Activated naive CD8-positive, alpha-beta T cell treated with anti-CD3 and anti-CD28 coated beads, Interleukin-2, amount 10 ng/mL, durations not matched to agents 7 days and 5 days (primary cell): ENCODE measurements around the gene BCL2L12. TPM values are rescaled to one million over a fixed set of nuclear protein-coding genes. Genes with fewer than 3 reads are reported as not detected.
"Not testable (repeated sequence)": the region's sequence is repeated elsewhere in the genome, so short reads cannot be mapped to it uniquely, and the experiment has no call there.

Source experiments
- ATAC-seq: fragments of 150-1000 bp; cut with Tn5 transposase; one replicate; pipeline ENCODE4 v1.10.0; 2021; ENCODE audit warnings: low read depth, moderate library complexity
- POLR2A ChIA-PET: fragments of 350-600 bp; sonication (Branson Sonifier 250); formaldehyde crosslinking; loops from one replicate; lab custom pipeline; 2021; ENCODE audit warnings: antibody characterized with exemption; lab: Charles Lee
- DNase-seq: peaks from one replicate; pipeline ENCODE4 v3.0.0; 2021
- H3K27ac Mint-ChIP-seq: one replicate; pipeline ENCODE4 v1.8.0; 2022; ENCODE audit warnings: mild to moderate bottlenecking, mixed read lengths
- H3K27me3 Mint-ChIP-seq: one replicate; pipeline ENCODE4 v1.8.0; 2022; ENCODE audit warnings: mild to moderate bottlenecking, moderate library complexity, mixed read lengths
- H3K36me3 Mint-ChIP-seq: one replicate; pipeline ENCODE4 v1.8.0; 2021; ENCODE audit warnings: mild to moderate bottlenecking, mixed read lengths
- H3K4me1 Mint-ChIP-seq: one replicate; pipeline ENCODE4 v1.8.0; 2021; ENCODE audit warnings: mixed read lengths
- H3K4me3 Mint-ChIP-seq: one replicate; pipeline ENCODE4 v1.8.0; 2022; ENCODE audit warnings: mild to moderate bottlenecking, moderate library complexity, mixed read lengths
- H3K9me3 Mint-ChIP-seq: one replicate; pipeline ENCODE4 v1.8.0; 2021; ENCODE audit warnings: mixed read lengths
- total RNA-seq, 2 experiments: library from RNA; stranded (reverse); gene quantifications; one replicate each; pipeline ENCODE4 v1.2.3, GENCODE V29; 2021

BCL2L12 gene
- total RNA-seq, 2 experiments from 2014 or later, result 63.4 to 71.3 TPM

- no peaks in the 10 kb centered on the region for H3K4me1 Mint-ChIP-seq
- no peaks in the 10 kb centered on the region for H3K36me3 Mint-ChIP-seq
- POLR2A ChIA-PET, result no interaction called here
- H3K9me3 Mint-ChIP-seq, result no peaks in the 10 kb centered on the region
- no peak overlapping the region for H3K27ac Mint-ChIP-seq
- ATAC-seq, result no peak
- DNase-seq, result no peak
- peaks cover 4% of the 10 kb centered on the region for H3K27me3 Mint-ChIP-seq
- H3K4me3 Mint-ChIP-seq, result no peak overlapping the region
Observed at GRCh38 chr19:49696865-49697264, 31.1 kb downstream of the BCL2L12 start.

- DNase-seq (no peak), ATAC-seq (no peak)
- Mint-ChIP-seq H3K4me3 (no peak overlapping the region), H3K36me3 (no peaks in the 10 kb centered on the region), H3K27ac (no peak overlapping the region), H3K27me3 (peaks cover 4% of the 10 kb centered on the region), H3K4me1 (no peaks in the 10 kb centered on the region), H3K9me3 (no peaks in the 10 kb centered on the region)
- POLR2A ChIA-PET, result interaction anchor here (0.6 kb wide), 1 partner anchor 298 kb away, joined by 3 read pairs; no protein-coding TSS in a partner anchor
Observed at GRCh38 chr19:49699364-49699763, 33.6 kb downstream of the BCL2L12 start.

- Mint-ChIP-seq H3K9me3 (no peaks in the 10 kb centered on the region), H3K27ac (no peak overlapping the region), H3K27me3 (peaks cover 4% of the 10 kb centered on the region), H3K4me3 (no peak overlapping the region), H3K4me1 (no peaks in the 10 kb centered on the region), H3K36me3 (no peaks in the 10 kb centered on the region)
- DNase-seq (no peak), ATAC-seq (peak; percentile 32)
- POLR2A ChIA-PET, result no interaction called here
Observed at GRCh38 chr19:49700563-49700962, 34.8 kb downstream of the BCL2L12 start.

- Mint-ChIP-seq H3K27ac (no peak overlapping the region), H3K9me3 (no peaks in the 10 kb centered on the region), H3K27me3 (peaks cover 4% of the 10 kb centered on the region), H3K4me1 (no peaks in the 10 kb centered on the region), H3K36me3 (no peaks in the 10 kb centered on the region), H3K4me3 (no peak overlapping the region)
- POLR2A ChIA-PET, result no interaction called here
- DNase-seq, result no peak
- peak; percentile 30 for ATAC-seq
Observed at GRCh38 chr19:49701271-49701786, 35.6 kb downstream of the BCL2L12 start.

- Mint-ChIP-seq H3K36me3 (no peaks in the 10 kb centered on the region), H3K27ac (no peak overlapping the region), H3K27me3 (peaks cover 4% of the 10 kb centered on the region), H3K4me1 (no peaks in the 10 kb centered on the region), H3K4me3 (no peak overlapping the region), H3K9me3 (no peaks in the 10 kb centered on the region)
- DNase-seq (no peak), ATAC-seq (no peak)
- POLR2A ChIA-PET, result interaction anchor here (0.5 kb wide), 1 partner anchor 17 kb away, joined by 4 read pairs; no protein-coding TSS in a partner anchor
Observed at GRCh38 chr19:49704888-49705642, 39.3 kb downstream of the BCL2L12 start.

GRCh38 chr19:49705919-49706318 lies 40.2 kb downstream of the BCL2L12 start:
- ATAC-seq, result no peak
- Mint-ChIP-seq H3K27me3 (peaks cover 7% of the 10 kb centered on the region), H3K36me3 (no peaks in the 10 kb centered on the region), H3K4me3 (no peak overlapping the region), H3K4me1 (no peaks in the 10 kb centered on the region), H3K9me3 (no peaks in the 10 kb centered on the region), H3K27ac (no peak overlapping the region)
- no peak for DNase-seq
- POLR2A ChIA-PET, result no interaction called here

- Mint-ChIP-seq H3K27ac (no peak overlapping the region), H3K27me3 (peaks cover 6% of the 10 kb centered on the region), H3K4me1 (no peaks in the 10 kb centered on the region), H3K9me3 (no peaks in the 10 kb centered on the region), H3K36me3 (no peaks in the 10 kb centered on the region), H3K4me3 (no peak overlapping the region)
- POLR2A ChIA-PET, result no interaction called here
- no peak for DNase-seq
- ATAC-seq, result no peak
Observed at GRCh38 chr19:49710372-49710951, 44.7 kb downstream of the BCL2L12 start.

- peaks cover 6% of the 10 kb centered on the region for H3K27me3 Mint-ChIP-seq
- POLR2A ChIA-PET, result no interaction called here
Observed at GRCh38 chr19:49712397-49712859, 46.7 kb downstream of the BCL2L12 start.

GRCh38 chr19:49713236-49713845 lies 47.6 kb downstream of the BCL2L12 start:
- peaks cover 6% of the 10 kb centered on the region for H3K27me3 Mint-ChIP-seq
- no peaks in the 10 kb centered on the region for H3K9me3 Mint-ChIP-seq
- no peak for DNase-seq
- no peak overlapping the region for H3K4me3 Mint-ChIP-seq
- no peaks in the 10 kb centered on the region for H3K36me3 Mint-ChIP-seq
- peaks cover 6% of the 10 kb centered on the region for H3K4me1 Mint-ChIP-seq
- no peak overlapping the region for H3K27ac Mint-ChIP-seq
- no peak for ATAC-seq
- POLR2A ChIA-PET, result no interaction called here

More at GRCh38 chr19:49712397-49712859, 46.7 kb downstream of the BCL2L12 start:
- no peaks in the 10 kb centered on the region for H3K9me3 Mint-ChIP-seq
- H3K4me3 Mint-ChIP-seq, result no peak overlapping the region
- no peak for ATAC-seq
- DNase-seq, result no peak
- no peak overlapping the region for H3K27ac Mint-ChIP-seq
- peaks cover 4% of the 10 kb centered on the region for H3K4me1 Mint-ChIP-seq
- H3K36me3 Mint-ChIP-seq, result no peaks in the 10 kb centered on the region

- H3K4me1 Mint-ChIP-seq, result peaks cover 8% of the 10 kb centered on the region
- H3K9me3 Mint-ChIP-seq, result no peaks in the 10 kb centered on the region
- ATAC-seq (no peak), DNase-seq (no peak)
- no peak overlapping the region for H3K27ac Mint-ChIP-seq
- H3K36me3 Mint-ChIP-seq, result no peaks in the 10 kb centered on the region
- H3K4me3 Mint-ChIP-seq, result no peak overlapping the region
- peaks cover 2% of the 10 kb centered on the region for H3K27me3 Mint-ChIP-seq
- POLR2A ChIA-PET, result interaction anchor here (1.3 kb wide), 1 partner anchor 103 kb away, joined by 4 read pairs; the partner anchor contains the start of gene MED25
Observed at GRCh38 chr19:49716154-49716553, 50.4 kb downstream of the BCL2L12 start.

- no peak for DNase-seq
- peak overlapping the region; percentile 35 for H3K4me3 Mint-ChIP-seq
- POLR2A ChIA-PET, result interaction anchor here (1.6 to 2.2 kb wide), 2 partner anchors 42 to 129 kb away, joined by 4 to 5 read pairs; partner anchors contain the start of gene PRMT1
- H3K4me1 Mint-ChIP-seq, result peaks cover 8% of the 10 kb centered on the region
- no peaks in the 10 kb centered on the region for H3K27me3 Mint-ChIP-seq
- H3K27ac Mint-ChIP-seq, result peak overlapping the region; percentile 54
- no peak for ATAC-seq
- H3K36me3 Mint-ChIP-seq, result no peaks in the 10 kb centered on the region
- no peaks in the 10 kb centered on the region for H3K9me3 Mint-ChIP-seq
Observed at GRCh38 chr19:49718511-49718910, 52.8 kb downstream of the BCL2L12 start.

GRCh38 chr19:49718991-49719390 lies 53.3 kb downstream of the BCL2L12 start:
- POLR2A ChIA-PET, result interaction anchor here (2.2 kb wide), 1 partner anchor 129 kb away, joined by 5 read pairs; no protein-coding TSS in a partner anchor
- no peak for DNase-seq
- H3K27me3 Mint-ChIP-seq, result no peaks in the 10 kb centered on the region

GRCh38 chr19:49719420-49719819 lies 53.7 kb downstream of the BCL2L12 start:
- not testable (repeated sequence) for H3K9me3 Mint-ChIP-seq, DNase-seq, ATAC-seq, H3K27ac Mint-ChIP-seq, H3K36me3 Mint-ChIP-seq, H3K4me3 Mint-ChIP-seq, H3K27me3 Mint-ChIP-seq, H3K4me1 Mint-ChIP-seq
- POLR2A ChIA-PET, result interaction anchor here (0.7 kb wide), 1 partner anchor 132 kb away, joined by 4 read pairs; the partner anchor contains the start of gene PTOV1

More at GRCh38 chr19:49718991-49719390, 53.3 kb downstream of the BCL2L12 start:
- no peaks in the 10 kb centered on the region for H3K9me3 Mint-ChIP-seq
- no peak for ATAC-seq
- no peak overlapping the region for H3K4me3 Mint-ChIP-seq
- H3K27ac Mint-ChIP-seq, result peak overlapping the region; percentile 24
- peaks cover 8% of the 10 kb centered on the region for H3K4me1 Mint-ChIP-seq
- no peaks in the 10 kb centered on the region for H3K36me3 Mint-ChIP-seq
